Liver (tissue), 9 donors: ENCODE results near the gene ACTN1. TPM values are rescaled to one million over a fixed set of nuclear protein-coding genes. Genes with fewer than 3 reads are reported as not detected.

Source experiments
- DNase-seq: peaks from one replicate; pipeline ENCODE4 v3.0.0-alpha.2; 2017; ENCODE audit warnings: low spot score
- H3K27ac ChIP-seq, 2 donors: one replicate each; pipeline ENCODE4 v1.7.0; 2013; ENCODE audit warnings: inconsistent platforms in 2 of 2, low read length in 2 of 2, control low read depth in 1 of 2, low read depth in 1 of 2, mild to moderate bottlenecking in 1 of 2
- H3K27me3 ChIP-seq, 4 donors: one replicate each; pipeline versions ENCODE4 v1.6.1 to v1.7.0; 2013; ENCODE audit warnings: low read length in 3 of 4, inconsistent platforms in 1 of 4, mild to moderate bottlenecking in 1 of 4, moderate library complexity in 1 of 4; ENCODE audit not compliant: control insufficient read depth in 4 of 4, insufficient read depth in 4 of 4
- H3K36me3 ChIP-seq, 4 donors: one replicate each; pipeline versions ENCODE4 v1.6.1 to v1.7.0; 2013; ENCODE audit warnings: low read length in 3 of 4, mild to moderate bottlenecking in 3 of 4, low read depth in 1 of 4, moderate library complexity in 1 of 4; ENCODE audit not compliant: control insufficient read depth in 4 of 4, insufficient read depth in 3 of 4
- H3K4me1 ChIP-seq, 4 donors: one replicate each; pipeline versions ENCODE4 v1.6.1 to v1.7.0; 2013; ENCODE audit warnings: low read length in 3 of 4, mild to moderate bottlenecking in 3 of 4, moderate library complexity in 1 of 4; ENCODE audit not compliant: control insufficient read depth in 4 of 4, insufficient read depth in 4 of 4
- H3K4me3 ChIP-seq, 3 donors: one replicate each; pipeline versions ENCODE4 v1.6.1 to v1.7.0; 2013; ENCODE audit warnings: low read length in 3 of 3, control low read depth in 1 of 3, low read depth in 1 of 3, mild to moderate bottlenecking in 1 of 3
- H3K9ac ChIP-seq, 2 donors: one replicate each; pipeline ENCODE4 v1.7.0; 2013; ENCODE audit warnings: low read length in 2 of 2, mild to moderate bottlenecking in 2 of 2, moderate library complexity in 2 of 2, control low read depth in 1 of 2, low read depth in 1 of 2
- H3K9me3 ChIP-seq, 4 donors: one replicate each; pipeline versions ENCODE4 v1.6.1 to v1.7.0; 2013; ENCODE audit warnings: low read length in 3 of 4; ENCODE audit not compliant: control insufficient read depth in 4 of 4
- EGR1 ChIP-seq, 2 donors: IDR thresholded peaks; 2 replicates each; pipeline ENCODE4 v1.6.1; 2016 to 2018; ENCODE audit warnings: antibody characterized with exemption in 2 of 2, low read depth in 2 of 2
- FOXA1 ChIP-seq: IDR thresholded peaks from 2 replicates; pipeline ENCODE4 v1.6.1; 2016; ENCODE audit warnings: antibody characterized with exemption
- FOXA2 ChIP-seq: IDR thresholded peaks from 2 replicates; pipeline ENCODE4 v1.6.1; 2016; ENCODE audit warnings: antibody characterized with exemption
- GABPA ChIP-seq, 2 donors: IDR thresholded peaks in 1 of 2; conservative IDR thresholded peaks in 1 of 2; 2 replicates each; pipeline ENCODE4 v1.6.1; 2016; ENCODE audit warnings: antibody characterized with exemption in 2 of 2, mild to moderate bottlenecking in 1 of 2, moderate library complexity in 1 of 2
- HNF4A ChIP-seq, 2 donors: conservative IDR thresholded peaks; 2 replicates each; pipeline ENCODE4 v1.6.1; 2016; ENCODE audit warnings: antibody characterized with exemption in 2 of 2, mild to moderate bottlenecking in 2 of 2
- HNF4G ChIP-seq: IDR thresholded peaks from 2 replicates; pipeline ENCODE4 v1.6.1; 2016; ENCODE audit warnings: antibody characterized with exemption
- NR2F2 ChIP-seq: IDR thresholded peaks from 2 replicates; pipeline ENCODE4 v1.6.1; 2016; ENCODE audit warnings: antibody characterized with exemption
- RAD21 ChIP-seq, 2 donors: IDR thresholded peaks; 2 replicates each; pipeline ENCODE4 v1.6.1; 2016; ENCODE audit warnings: antibody characterized with exemption in 2 of 2, mild to moderate bottlenecking in 2 of 2
- REST ChIP-seq: IDR thresholded peaks from 2 replicates; pipeline ENCODE4 v1.6.1; 2016; ENCODE audit warnings: antibody characterized with exemption, mild to moderate bottlenecking
- RXRA ChIP-seq, 2 donors: IDR thresholded peaks; 2 replicates each; pipeline ENCODE4 v1.6.1; 2017 to 2018; ENCODE audit warnings: antibody characterized with exemption in 2 of 2, mild to moderate bottlenecking in 1 of 2
- SP1 ChIP-seq: IDR thresholded peaks from 2 replicates; pipeline ENCODE4 v1.6.1; 2018; ENCODE audit warnings: antibody characterized with exemption, mild to moderate bottlenecking
- TAF1 ChIP-seq: conservative IDR thresholded peaks from 2 replicates; pipeline ENCODE4 v1.6.1; 2016; ENCODE audit warnings: antibody characterized with exemption, mild to moderate bottlenecking
- YY1 ChIP-seq: IDR thresholded peaks from 2 replicates; pipeline ENCODE4 v1.6.1; 2016; ENCODE audit warnings: antibody characterized with exemption, mild to moderate bottlenecking
- WGBS: extraction: QIAGEN DNeasy Blood & Tissue Kit; methylation state at CpG from one replicate; pipeline ENCODE4 v1.1.7; 2013; 5-methylcytosine and 5-hydroxymethylcytosine counted together
- polyA plus RNA-seq, 2 donors: library from polyadenylated mRNA; stranded (reverse) in 1 of 2; unstranded in 1 of 2; fragments of 200-250 nt in 1 of 2; fragments of >200 nt in 1 of 2; fragmentation: Nextera tagmentation in 1 of 2; extraction: Ambion mirVana in 1 of 2; gene quantifications; one replicate each; pipeline versions ENCODE4 v1.2.1 to v1.2.3, GENCODE V29; 2013 to 2015
- total RNA-seq, 2 donors: library from RNA; depleted of rRNA; stranded (reverse); fragments of >200 nt; gene quantifications; one replicate each; pipeline ENCODE4 v1.2.3, GENCODE V29; 2014
- TF ChIP-seq, protein P1 (sequence below): fragments of 150-350 bp; IDR thresholded peaks from 2 replicates; pipeline ENCODE4 v1.5.1; 2017; ENCODE audit warnings: improper control_type of control experiment, low read depth, low read length; ENCODE audit not compliant: missing input control
- TF ChIP-seq, protein P2 (sequence below): IDR thresholded peaks from 2 replicates; pipeline ENCODE4 v1.6.1; 2016; ENCODE audit warnings: antibody characterized with exemption
- TF ChIP-seq, protein P3 (sequence below): IDR thresholded peaks from 2 replicates; pipeline ENCODE4 v1.6.1; 2016; ENCODE audit warnings: antibody characterized with exemption
- TF ChIP-seq, protein P4 (sequence below): IDR thresholded peaks from 2 replicates; pipeline ENCODE4 v1.6.1; 2016; ENCODE audit warnings: antibody characterized with exemption
- donor health status: healthy.
- donor health status: healthy.
- donor health status: healthy.
- donor health status: healthy.
- donor health status: healthy.

ACTN1 gene
- total and polyA plus RNA-seq, 4 donors, result 36.2 to 100 (median 63.1) TPM

GRCh38 chr14:69013943-69014782 is 35.1 kb upstream of the ACTN1 start:
- Histone ChIP-seq H3K27me3 (no peaks in the 10 kb centered on the region), H3K9ac (no peak overlapping the region), H3K9me3 (no peaks in the 10 kb centered on the region), H3K36me3 (no peaks in the 10 kb centered on the region), H3K4me1 (no peaks in the 10 kb centered on the region), H3K4me3 (no peak overlapping the region), H3K27ac (no peak overlapping the region)
- TF ChIP-seq GABPA (IDR thresholded peaks at IDR 0.05 in 1 of 2, conservative IDR thresholded peaks at IDR 0.05 in 1 of 2), result no peak
- TF ChIP-seq TAF1, result no peak
- no peak for TF ChIP-seq SP1
- TF ChIP-seq, protein P1, sequence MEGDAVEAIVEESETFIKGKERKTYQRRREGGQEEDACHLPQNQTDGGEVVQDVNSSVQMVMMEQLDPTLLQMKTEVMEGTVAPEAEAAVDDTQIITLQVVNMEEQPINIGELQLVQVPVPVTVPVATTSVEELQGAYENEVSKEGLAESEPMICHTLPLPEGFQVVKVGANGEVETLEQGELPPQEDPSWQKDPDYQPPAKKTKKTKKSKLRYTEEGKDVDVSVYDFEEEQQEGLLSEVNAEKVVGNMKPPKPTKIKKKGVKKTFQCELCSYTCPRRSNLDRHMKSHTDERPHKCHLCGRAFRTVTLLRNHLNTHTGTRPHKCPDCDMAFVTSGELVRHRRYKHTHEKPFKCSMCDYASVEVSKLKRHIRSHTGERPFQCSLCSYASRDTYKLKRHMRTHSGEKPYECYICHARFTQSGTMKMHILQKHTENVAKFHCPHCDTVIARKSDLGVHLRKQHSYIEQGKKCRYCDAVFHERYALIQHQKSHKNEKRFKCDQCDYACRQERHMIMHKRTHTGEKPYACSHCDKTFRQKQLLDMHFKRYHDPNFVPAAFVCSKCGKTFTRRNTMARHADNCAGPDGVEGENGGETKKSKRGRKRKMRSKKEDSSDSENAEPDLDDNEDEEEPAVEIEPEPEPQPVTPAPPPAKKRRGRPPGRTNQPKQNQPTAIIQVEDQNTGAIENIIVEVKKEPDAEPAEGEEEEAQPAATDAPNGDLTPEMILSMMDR, result no peak
- TF ChIP-seq, protein P2, sequence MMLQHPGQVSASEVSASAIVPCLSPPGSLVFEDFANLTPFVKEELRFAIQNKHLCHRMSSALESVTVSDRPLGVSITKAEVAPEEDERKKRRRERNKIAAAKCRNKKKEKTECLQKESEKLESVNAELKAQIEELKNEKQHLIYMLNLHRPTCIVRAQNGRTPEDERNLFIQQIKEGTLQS, result no peak
- no peak for TF ChIP-seq RXRA (IDR thresholded peaks at IDR 0.05)
- TF ChIP-seq RAD21 (IDR thresholded peaks at IDR 0.05), result no peak
- no peak for TF ChIP-seq NR2F2
- TF ChIP-seq HNF4A (conservative IDR thresholded peaks at IDR 0.05), result no peak
- TF ChIP-seq, protein P3, sequence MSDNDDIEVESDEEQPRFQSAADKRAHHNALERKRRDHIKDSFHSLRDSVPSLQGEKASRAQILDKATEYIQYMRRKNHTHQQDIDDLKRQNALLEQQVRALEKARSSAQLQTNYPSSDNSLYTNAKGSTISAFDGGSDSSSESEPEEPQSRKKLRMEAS, result no peak
- TF ChIP-seq, protein P4, sequence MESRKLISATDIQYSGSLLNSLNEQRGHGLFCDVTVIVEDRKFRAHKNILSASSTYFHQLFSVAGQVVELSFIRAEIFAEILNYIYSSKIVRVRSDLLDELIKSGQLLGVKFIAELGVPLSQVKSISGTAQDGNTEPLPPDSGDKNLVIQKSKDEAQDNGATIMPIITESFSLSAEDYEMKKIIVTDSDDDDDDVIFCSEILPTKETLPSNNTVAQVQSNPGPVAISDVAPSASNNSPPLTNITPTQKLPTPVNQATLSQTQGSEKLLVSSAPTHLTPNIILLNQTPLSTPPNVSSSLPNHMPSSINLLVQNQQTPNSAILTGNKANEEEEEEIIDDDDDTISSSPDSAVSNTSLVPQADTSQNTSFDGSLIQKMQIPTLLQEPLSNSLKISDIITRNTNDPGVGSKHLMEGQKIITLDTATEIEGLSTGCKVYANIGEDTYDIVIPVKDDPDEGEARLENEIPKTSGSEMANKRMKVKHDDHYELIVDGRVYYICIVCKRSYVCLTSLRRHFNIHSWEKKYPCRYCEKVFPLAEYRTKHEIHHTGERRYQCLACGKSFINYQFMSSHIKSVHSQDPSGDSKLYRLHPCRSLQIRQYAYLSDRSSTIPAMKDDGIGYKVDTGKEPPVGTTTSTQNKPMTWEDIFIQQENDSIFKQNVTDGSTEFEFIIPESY, result no peak
- TF ChIP-seq FOXA1, result no peak
- no peak for TF ChIP-seq REST
- no peak for TF ChIP-seq YY1
- no peak for TF ChIP-seq FOXA2
- TF ChIP-seq HNF4G, result no peak
- TF ChIP-seq EGR1 (IDR thresholded peaks at IDR 0.05; ENCODE audit: low read depth in 2 of 2), result no peak
- peak; percentile 57 for DNase-seq
- WGBS, result 81% methylated on average over 12 of the region's 12 CpGs
